Uterus (tissue), 4 donors: ENCODE measurements around the gene PLSCR4. TPM values are rescaled to one million over a fixed set of nuclear protein-coding genes. Genes with fewer than 3 reads are reported as not detected.
"Not testable (repeated sequence)": the region's sequence is repeated elsewhere in the genome, so short reads cannot be mapped to it uniquely, and the experiment has no call there.

Source experiments
- DNase-seq, 2 donors: peaks; one replicate each; pipeline ENCODE4 v3.0.0-alpha.2; 2019 to 2020
- H3K27ac ChIP-seq, 2 donors: fragments of 200-600 bp; sonication (generic); 1 replicate in 1 of 2; 2 replicates in 1 of 2; pipeline ENCODE4 v1.5.1; 2016 to 2018
- H3K27me3 ChIP-seq, 2 donors: fragments of 200-600 bp; sonication (generic); one replicate each; pipeline ENCODE4 v1.5.1; 2018 to 2019; ENCODE audit warnings: control low read depth in 1 of 2
- H3K36me3 ChIP-seq, 2 donors: fragments of 200-600 bp; sonication (generic); one replicate each; pipeline ENCODE4 v1.5.1; 2019; ENCODE audit warnings: control low read depth in 1 of 2
- H3K4me1 ChIP-seq, 2 donors: fragments of 200-600 bp; sonication (generic); one replicate each; pipeline ENCODE4 v1.5.1; 2018 to 2019; ENCODE audit warnings: control low read depth in 1 of 2
- H3K4me3 ChIP-seq, 2 donors: fragments of 200-600 bp; sonication (generic); 1 replicate in 1 of 2; 2 replicates in 1 of 2; pipeline ENCODE4 v1.5.1; 2018 to 2019; ENCODE audit warnings: mild to moderate bottlenecking in 1 of 2
- H3K9me3 ChIP-seq, 2 donors: fragments of 200-600 bp; sonication (generic); one replicate each; pipeline ENCODE4 v1.5.1; 2019; ENCODE audit warnings: control low read depth in 1 of 2
- CTCF ChIP-seq, 4 experiments: fragments of 200-600 bp in 2 of 4; fragments of 450-650 bp in 2 of 4; sonication (generic) in 2 of 4; IDR thresholded peaks; one replicate each; pipeline ENCODE4 v1.5.1; 2016 to 2019; ENCODE audit warnings: antibody characterized with exemption in 4 of 4, mild to moderate bottlenecking in 2 of 4, moderate library complexity in 1 of 4
- POLR2A ChIP-seq, 2 donors: fragments of 450-650 bp; IDR thresholded peaks; one replicate each; pipeline ENCODE4 v1.6.1; 2016; ENCODE audit warnings: antibody characterized with exemption in 2 of 2, mild to moderate bottlenecking in 1 of 2, moderate library complexity in 1 of 2
- intact Hi-C: fragments of 100-400 bp; cut with DNase I; formaldehyde crosslinking; loops from one replicate; pipeline ENCODE4 v1.15.1; 2023; ENCODE audit warnings: low total_unique reads
- total RNA-seq, 4 donors: library from RNA; depleted of rRNA in 3 of 4; stranded (reverse); fragments of >200 nt in 3 of 4; gene quantifications; one replicate each; pipeline versions ENCODE4 v1.1.0 to v1.2.4, GENCODE V29; 2014 to 2023
- donor health status: DM: yes; HTN: yes; CAD: no.

PLSCR4 gene
- 100 to 1,000 TPM in 1 of 4 donors, 10 to 100 TPM in 3; 45.9 to 107 (median 67.8) TPM for total RNA-seq

GRCh38 chr3:146250449-146251382 is at the start of gene PLSCR4:
Gene PLSCR4 (minus strand): TSS chr3:146251105. CDS start chr3:146222071, 29,034 bp downstream.
- no peaks in the 10 kb centered on the region for H3K4me1 ChIP-seq
- H3K36me3 ChIP-seq, result no peaks in the 10 kb centered on the region
- DNase-seq, result peak; percentile 80 to 86
- H3K9me3 ChIP-seq, result no peaks in the 10 kb centered on the region
- H3K27ac ChIP-seq, result peak within 1 kb of the TSS; percentile 95 to 98
- no peaks in the 10 kb centered on the region for H3K27me3 ChIP-seq
- peak within 1 kb of the TSS; percentile 56 to 95 for H3K4me3 ChIP-seq
- TF ChIP-seq POLR2A (IDR thresholded peaks at IDR 0.05), result peak; percentile 27 to 43
- no peak for TF ChIP-seq CTCF (IDR thresholded peaks at IDR 0.05)
- intact Hi-C loops, result no loop called here

GRCh38 chr3:146293401-146293800 is 42.5 kb upstream of the PLSCR4 start:
- H3K36me3 ChIP-seq, H3K27ac ChIP-seq, DNase-seq, H3K4me3 ChIP-seq, H3K27me3 ChIP-seq, intact Hi-C loops, H3K4me1 ChIP-seq, H3K9me3 ChIP-seq: not testable (repeated sequence)

GRCh38 chr3:146283781-146284445 is 33.0 kb upstream of the PLSCR4 start:
- intact Hi-C loops, result no loop called here
- TF ChIP-seq POLR2A (IDR thresholded peaks at IDR 0.05), result no peak
- TF ChIP-seq CTCF (IDR thresholded peaks at IDR 0.05), result no peak
- Histone ChIP-seq H3K27ac (no peak overlapping the region), H3K36me3 (no peaks in the 10 kb centered on the region), H3K4me1 (no peaks in the 10 kb centered on the region), H3K4me3 (no peak overlapping the region), H3K9me3 (no peaks in the 10 kb centered on the region), H3K27me3 (no peaks in the 10 kb centered on the region)
- DNase-seq, result no peak

- TF ChIP-seq POLR2A (IDR thresholded peaks at IDR 0.05) (no peak), CTCF (IDR thresholded peaks at IDR 0.05) (no peak)
- Histone ChIP-seq H3K36me3 (no peaks in the 10 kb centered on the region), H3K4me3 (no peak overlapping the region), H3K9me3 (no peaks in the 10 kb centered on the region), H3K27me3 (no peaks in the 10 kb centered on the region), H3K27ac (no peak overlapping the region), H3K4me1 (no peaks in the 10 kb centered on the region)
- intact Hi-C loops, result no loop called here
- DNase-seq, result no peak
Measured at GRCh38 chr3:146280864-146281263, 30.0 kb upstream of the PLSCR4 start.

GRCh38 chr3:146279951-146280350 is 29.0 kb upstream of the PLSCR4 start:
- Histone ChIP-seq H3K27ac (no peak overlapping the region), H3K36me3 (no peaks in the 10 kb centered on the region), H3K9me3 (no peaks in the 10 kb centered on the region), H3K27me3 (no peaks in the 10 kb centered on the region), H3K4me3 (no peak overlapping the region), H3K4me1 (no peaks in the 10 kb centered on the region)
- no peak for DNase-seq
- intact Hi-C loops, result no loop called here
- TF ChIP-seq POLR2A (IDR thresholded peaks at IDR 0.05), result no peak
- TF ChIP-seq CTCF (IDR thresholded peaks at IDR 0.05), result no peak
